ENCODE measurements around the gene HPCAL1.
A peak's percentile ranks its signal among the peaks of the same experiment; 100 is the strongest.

HPCAL1 gene

GRCh38 chr2:10307561-10308156 lies 5.0 kb downstream of the HPCAL1 start:
- Mint-ChIP-seq H3K27ac (peak overlapping the region; percentile 20), H3K27me3 (no peaks in the 10 kb centered on the region), H3K4me1 (ENCODE audit: low read depth) (peaks cover 57% of the 10 kb centered on the region), H3K36me3 (ENCODE audit: low read depth) (peaks cover 17% of the 10 kb centered on the region), H3K4me3 (peak overlapping the region; percentile 47), H3K9me3 (no peaks in the 10 kb centered on the region)
- intact Hi-C loops (cut with micrococcal nuclease), result loop anchor here (2.0 to 10.0 kb wide), 2 partner anchors 25 to 97 kb away; no protein-coding TSS in a partner anchor

GRCh38 chr2:10308866-10309265 lies 6.2 kb downstream of the HPCAL1 start:
- Mint-ChIP-seq H3K36me3 (ENCODE audit: low read depth) (peaks cover 6% of the 10 kb centered on the region), H3K4me1 (ENCODE audit: low read depth) (peaks cover 53% of the 10 kb centered on the region), H3K9me3 (no peaks in the 10 kb centered on the region), H3K27me3 (no peaks in the 10 kb centered on the region), H3K4me3 (no peak overlapping the region), H3K27ac (no peak overlapping the region)
- intact Hi-C loops (cut with micrococcal nuclease), result loop anchor here (10.0 kb wide), 1 partner anchor 96 kb away; no protein-coding TSS in a partner anchor

GRCh38 chr2:10309286-10309685 lies 6.6 kb downstream of the HPCAL1 start:
- Mint-ChIP-seq H3K27me3 (no peaks in the 10 kb centered on the region), H3K4me3 (no peak overlapping the region), H3K9me3 (no peaks in the 10 kb centered on the region), H3K36me3 (ENCODE audit: low read depth) (peaks cover 4% of the 10 kb centered on the region), H3K27ac (no peak overlapping the region), H3K4me1 (ENCODE audit: low read depth) (peaks cover 54% of the 10 kb centered on the region)
- intact Hi-C loops (cut with micrococcal nuclease), result loop anchor here (10.0 kb wide), 1 partner anchor 96 kb away; no protein-coding TSS in a partner anchor

GRCh38 chr2:10310309-10310888 lies 7.7 kb downstream of the HPCAL1 start:
- no peak overlapping the region for H3K27ac Mint-ChIP-seq

GRCh38 chr2:10311736-10312135 lies 9.0 kb downstream of the HPCAL1 start:
- no peaks in the 10 kb centered on the region for H3K9me3 Mint-ChIP-seq
- H3K27me3 Mint-ChIP-seq, result no peaks in the 10 kb centered on the region
- no peak overlapping the region for H3K4me3 Mint-ChIP-seq
- H3K36me3 Mint-ChIP-seq (ENCODE audit: low read depth), result no peaks in the 10 kb centered on the region
- no peak overlapping the region for H3K27ac Mint-ChIP-seq
- peaks cover 31% of the 10 kb centered on the region for H3K4me1 Mint-ChIP-seq (ENCODE audit: low read depth)
- intact Hi-C loops (cut with micrococcal nuclease), result no loop called here

More at GRCh38 chr2:10310309-10310888, 7.7 kb downstream of the HPCAL1 start:
- Mint-ChIP-seq H3K4me3 (no peak overlapping the region), H3K4me1 (ENCODE audit: low read depth) (peaks cover 45% of the 10 kb centered on the region), H3K27me3 (no peaks in the 10 kb centered on the region), H3K9me3 (no peaks in the 10 kb centered on the region), H3K36me3 (ENCODE audit: low read depth) (no peaks in the 10 kb centered on the region)
- intact Hi-C loops (cut with micrococcal nuclease), result no loop called here

GRCh38 chr2:10312437-10312957 lies 9.8 kb downstream of the HPCAL1 start:
- intact Hi-C loops (cut with micrococcal nuclease), result no loop called here
- Mint-ChIP-seq H3K4me3 (no peak overlapping the region), H3K27me3 (no peaks in the 10 kb centered on the region), H3K36me3 (ENCODE audit: low read depth) (no peaks in the 10 kb centered on the region), H3K4me1 (ENCODE audit: low read depth) (peaks cover 24% of the 10 kb centered on the region), H3K9me3 (no peaks in the 10 kb centered on the region), H3K27ac (no peak overlapping the region)

GRCh38 chr2:10316336-10316735 lies 13.6 kb downstream of the HPCAL1 start:
- Mint-ChIP-seq H3K4me1 (ENCODE audit: low read depth) (peaks cover 19% of the 10 kb centered on the region), H3K4me3 (no peak overlapping the region)

GRCh38 chr2:10316860-10317259 lies 14.2 kb downstream of the HPCAL1 start:
- Mint-ChIP-seq H3K4me3 (no peak overlapping the region), H3K27ac (no peak overlapping the region), H3K36me3 (ENCODE audit: low read depth) (peaks cover 28% of the 10 kb centered on the region), H3K9me3 (no peaks in the 10 kb centered on the region), H3K4me1 (ENCODE audit: low read depth) (peaks cover 19% of the 10 kb centered on the region), H3K27me3 (no peaks in the 10 kb centered on the region)
- intact Hi-C loops (cut with micrococcal nuclease), result no loop called here

More at GRCh38 chr2:10316336-10316735, 13.6 kb downstream of the HPCAL1 start:
- Mint-ChIP-seq H3K9me3 (no peaks in the 10 kb centered on the region), H3K36me3 (ENCODE audit: low read depth) (peaks cover 26% of the 10 kb centered on the region), H3K27ac (peak overlapping the region; percentile 12), H3K27me3 (no peaks in the 10 kb centered on the region)
- intact Hi-C loops (cut with micrococcal nuclease), result no loop called here

GRCh38 chr2:10317646-10318045 lies 14.9 kb downstream of the HPCAL1 start:
- Mint-ChIP-seq H3K27me3 (no peaks in the 10 kb centered on the region), H3K4me3 (no peak overlapping the region), H3K36me3 (ENCODE audit: low read depth) (peaks cover 35% of the 10 kb centered on the region), H3K9me3 (no peaks in the 10 kb centered on the region), H3K27ac (no peak overlapping the region), H3K4me1 (ENCODE audit: low read depth) (peaks cover 20% of the 10 kb centered on the region)
- intact Hi-C loops (cut with micrococcal nuclease), result no loop called here

- intact Hi-C loops (cut with micrococcal nuclease), result no loop called here
- H3K9me3 Mint-ChIP-seq, result no peaks in the 10 kb centered on the region
- H3K36me3 Mint-ChIP-seq (ENCODE audit: low read depth), result peaks cover 42% of the 10 kb centered on the region
- H3K27me3 Mint-ChIP-seq, result no peaks in the 10 kb centered on the region
- H3K4me3 Mint-ChIP-seq, result no peak overlapping the region
- H3K4me1 Mint-ChIP-seq (ENCODE audit: low read depth), result peaks cover 27% of the 10 kb centered on the region
- no peak overlapping the region for H3K27ac Mint-ChIP-seq
Measured at GRCh38 chr2:10318345-10318744, 15.6 kb downstream of the HPCAL1 start.

GRCh38 chr2:10319892-10320574 lies 17.3 kb downstream of the HPCAL1 start:
- Mint-ChIP-seq H3K27ac (no peak overlapping the region), H3K27me3 (no peaks in the 10 kb centered on the region), H3K4me3 (no peak overlapping the region), H3K4me1 (ENCODE audit: low read depth) (peaks cover 40% of the 10 kb centered on the region), H3K36me3 (ENCODE audit: low read depth) (peaks cover 44% of the 10 kb centered on the region), H3K9me3 (no peaks in the 10 kb centered on the region)
- intact Hi-C loops (cut with micrococcal nuclease), result no loop called here

- Mint-ChIP-seq H3K36me3 (ENCODE audit: low read depth) (peaks cover 44% of the 10 kb centered on the region), H3K27me3 (no peaks in the 10 kb centered on the region), H3K27ac (no peak overlapping the region), H3K9me3 (no peaks in the 10 kb centered on the region), H3K4me1 (ENCODE audit: low read depth) (peaks cover 45% of the 10 kb centered on the region), H3K4me3 (no peak overlapping the region)
- intact Hi-C loops (cut with micrococcal nuclease), result no loop called here
Measured at GRCh38 chr2:10320575-10320931, 17.8 kb downstream of the HPCAL1 start.

GRCh38 chr2:10320933-10321332 lies 18.2 kb downstream of the HPCAL1 start:
- Mint-ChIP-seq H3K27ac (no peak overlapping the region), H3K36me3 (ENCODE audit: low read depth) (peaks cover 44% of the 10 kb centered on the region), H3K9me3 (no peaks in the 10 kb centered on the region), H3K4me3 (no peak overlapping the region), H3K27me3 (no peaks in the 10 kb centered on the region), H3K4me1 (ENCODE audit: low read depth) (peaks cover 49% of the 10 kb centered on the region)
- intact Hi-C loops (cut with micrococcal nuclease), result no loop called here

- no peaks in the 10 kb centered on the region for H3K27me3 Mint-ChIP-seq
- intact Hi-C loops (cut with micrococcal nuclease), result no loop called here
- H3K4me1 Mint-ChIP-seq (ENCODE audit: low read depth), result peaks cover 56% of the 10 kb centered on the region
- H3K36me3 Mint-ChIP-seq (ENCODE audit: low read depth), result peaks cover 44% of the 10 kb centered on the region
- H3K9me3 Mint-ChIP-seq, result no peaks in the 10 kb centered on the region
- no peak overlapping the region for H3K4me3 Mint-ChIP-seq
- no peak overlapping the region for H3K27ac Mint-ChIP-seq
Measured at GRCh38 chr2:10321622-10322021, 18.9 kb downstream of the HPCAL1 start.

Data from dendritic cell treated with granulocyte-macrophage colony-stimulating factor and Interleukin-4, amounts not matched to agents 40 ng/mL and 50 ng/mL, for 4 days (primary cell).